HG02798 (cell line): Measurements from ENCODE around the gene NT5DC4.
"Not testable (repeated sequence)": the region's sequence is repeated elsewhere in the genome, so short reads cannot be mapped to it uniquely, and the experiment has no call there.

ENCODE experiments used
- ATAC-seq: cut with Tn5 transposase; IDR thresholded peaks from one replicate; pipeline ENCODE4 v1.9.1; 2021; ENCODE audit warnings: mild to moderate bottlenecking; ENCODE audit not compliant: unreplicated experiment, poor library complexity

The NT5DC4 gene

DNA sequence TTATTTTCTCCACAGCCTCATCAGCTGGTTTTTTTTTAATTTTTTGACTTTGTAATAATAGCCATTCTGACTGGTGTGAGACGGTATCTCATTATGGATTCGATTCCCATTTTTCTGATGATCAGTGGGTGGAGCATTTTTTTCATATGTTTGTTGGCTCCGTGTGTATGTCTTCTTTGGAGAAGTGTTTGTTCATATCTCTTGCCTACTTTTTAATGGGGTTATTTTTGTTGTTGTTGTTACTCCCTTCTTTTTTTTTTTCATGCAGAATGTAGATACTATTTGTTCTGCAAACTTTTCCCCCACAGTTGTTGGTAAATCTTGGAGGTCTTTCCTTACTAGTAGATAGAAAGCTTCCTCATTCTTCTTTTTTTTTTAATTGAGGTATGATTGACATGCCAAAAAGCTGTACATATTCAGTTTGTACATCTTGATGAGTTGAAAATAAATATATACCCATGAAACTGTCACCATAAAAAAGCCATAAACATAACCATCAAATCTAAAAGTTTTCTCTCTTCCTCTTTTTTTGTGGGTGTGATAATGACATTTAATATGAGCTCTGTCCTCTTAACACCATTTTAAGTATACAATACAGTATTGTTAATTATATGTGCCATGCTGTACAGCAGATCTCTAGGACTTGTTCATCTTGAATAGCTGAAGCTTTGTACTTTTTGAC lies 21.8 kb upstream of the NT5DC4 start:
- no peak for ATAC-seq

- no peak for ATAC-seq
Measured at GRCh38 chr2:112699984-112700667, 20.7 kb upstream of the NT5DC4 start.

GRCh38 chr2:112701052-112701451 lies 19.8 kb upstream of the NT5DC4 start:
- ATAC-seq: no peak

- no peak for ATAC-seq
Measured at GRCh38 chr2:112703684-112704083, 17.1 kb upstream of the NT5DC4 start.

- no peak for ATAC-seq
Measured at GRCh38 chr2:112705575-112705974, 15.2 kb upstream of the NT5DC4 start.

DNA sequence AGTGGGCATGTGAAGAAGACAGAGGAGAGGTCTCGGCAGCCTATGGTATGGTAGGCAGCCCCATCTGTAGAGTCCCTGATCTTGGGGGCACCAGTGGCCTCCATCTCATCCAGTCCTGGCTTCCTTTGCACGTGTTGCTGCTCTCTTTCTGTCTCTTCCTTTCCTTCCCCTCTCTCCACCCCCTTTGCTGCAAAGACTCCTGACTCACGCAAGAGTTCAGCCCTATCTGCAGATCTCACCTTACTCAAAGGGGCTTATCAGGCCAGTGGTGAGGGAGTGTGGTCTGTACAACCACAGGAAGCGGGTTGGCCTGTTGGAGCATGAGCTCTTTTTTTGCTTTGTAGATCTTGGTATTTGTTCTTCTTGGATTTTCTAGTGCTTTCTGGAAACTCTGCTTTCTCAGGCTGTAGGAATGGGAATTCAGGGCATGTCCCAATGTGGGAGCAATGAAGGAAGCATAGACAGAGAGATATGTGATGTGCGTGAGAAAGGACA lies 14.6 kb upstream of the NT5DC4 start:
- peak; percentile 41 for ATAC-seq

- ATAC-seq: not testable (repeated sequence)
Measured at GRCh38 chr2:112706947-112707346, 13.9 kb upstream of the NT5DC4 start.

DNA sequence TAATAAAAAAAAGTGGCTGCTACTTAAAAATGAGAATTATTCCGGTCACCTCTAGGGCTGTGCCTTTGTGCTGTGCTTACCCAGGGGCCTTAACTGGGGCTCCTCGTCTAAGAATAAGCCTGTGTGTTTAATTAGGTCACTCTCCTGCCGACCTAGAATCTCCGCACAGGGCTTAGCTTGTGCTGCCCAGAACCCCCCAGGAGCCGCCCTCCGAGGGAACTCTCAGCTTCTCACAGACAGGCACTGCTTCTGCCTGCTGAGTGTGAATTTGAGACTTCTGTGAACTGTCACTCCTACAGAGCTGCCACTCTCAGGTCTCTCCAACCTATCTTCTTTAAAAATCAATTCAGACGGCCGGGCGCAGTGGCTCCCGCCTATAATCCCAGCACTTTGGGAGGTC lies 11.9 kb upstream of the NT5DC4 start:
- ATAC-seq: no peak

- ATAC-seq: no peak
Measured at GRCh38 chr2:112709703-112710102, 11.1 kb upstream of the NT5DC4 start.

GRCh38 chr2:112710956-112711750 lies 9.7 kb upstream of the NT5DC4 start:
- no peak for ATAC-seq

GRCh38 chr2:112712465-112712864 lies 8.4 kb upstream of the NT5DC4 start:
- no peak for ATAC-seq

DNA sequence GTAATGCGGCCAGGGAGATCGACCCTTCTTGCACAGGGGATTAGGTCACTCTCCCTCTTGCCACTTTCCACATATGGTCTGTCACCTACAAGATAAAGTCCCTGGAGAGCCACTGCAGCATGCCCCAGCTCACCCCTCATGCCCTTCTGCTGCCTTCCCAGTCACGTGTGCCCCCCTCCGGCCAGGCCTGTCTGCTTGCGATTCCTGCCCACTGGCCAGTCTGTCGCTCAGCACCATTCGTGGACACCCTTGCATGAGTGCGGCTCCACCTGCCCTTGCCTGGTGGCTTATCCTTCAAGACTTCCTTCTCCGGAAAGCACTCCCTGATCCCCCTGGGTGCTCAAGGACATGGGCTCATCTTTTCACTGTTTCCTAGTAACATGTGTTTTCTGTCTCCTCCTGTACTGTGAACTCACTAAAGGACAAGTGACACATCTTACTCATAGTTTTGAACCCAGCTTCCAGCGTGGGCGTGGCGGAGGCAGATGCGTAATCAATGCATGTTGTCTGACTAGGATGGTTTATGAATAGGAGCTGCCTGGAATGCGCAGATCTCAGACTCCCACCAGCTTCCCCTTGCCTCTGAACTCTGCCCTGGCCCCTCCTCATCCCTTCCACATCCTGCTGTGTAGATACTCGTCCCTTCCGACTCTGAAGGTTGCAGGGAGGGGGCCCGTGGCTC lies 7.8 kb upstream of the NT5DC4 start:
- no peak for ATAC-seq

DNA sequence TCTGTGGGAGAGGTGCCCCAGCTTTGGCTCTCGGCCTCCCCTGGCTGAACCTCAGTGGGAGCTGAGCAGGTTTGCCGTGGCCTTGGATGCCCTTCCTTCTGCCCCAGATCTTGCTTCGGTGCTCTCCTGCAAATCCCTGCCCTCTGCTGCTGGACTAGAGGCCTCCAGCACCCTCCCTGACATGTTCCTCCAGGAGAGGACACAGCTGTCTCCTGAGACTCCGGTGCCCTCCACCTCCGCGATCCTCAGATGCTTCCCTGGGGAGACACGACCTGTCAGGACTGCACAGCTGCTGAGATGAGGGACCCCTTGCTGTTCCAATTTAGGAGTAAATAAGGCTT lies 7.3 kb upstream of the NT5DC4 start:
- ATAC-seq: no peak

- no peak for ATAC-seq
Measured at GRCh38 chr2:112713926-112714325, 6.9 kb upstream of the NT5DC4 start.

GRCh38 chr2:112714331-112714730 lies 6.5 kb upstream of the NT5DC4 start:
- ATAC-seq: no peak

DNA sequence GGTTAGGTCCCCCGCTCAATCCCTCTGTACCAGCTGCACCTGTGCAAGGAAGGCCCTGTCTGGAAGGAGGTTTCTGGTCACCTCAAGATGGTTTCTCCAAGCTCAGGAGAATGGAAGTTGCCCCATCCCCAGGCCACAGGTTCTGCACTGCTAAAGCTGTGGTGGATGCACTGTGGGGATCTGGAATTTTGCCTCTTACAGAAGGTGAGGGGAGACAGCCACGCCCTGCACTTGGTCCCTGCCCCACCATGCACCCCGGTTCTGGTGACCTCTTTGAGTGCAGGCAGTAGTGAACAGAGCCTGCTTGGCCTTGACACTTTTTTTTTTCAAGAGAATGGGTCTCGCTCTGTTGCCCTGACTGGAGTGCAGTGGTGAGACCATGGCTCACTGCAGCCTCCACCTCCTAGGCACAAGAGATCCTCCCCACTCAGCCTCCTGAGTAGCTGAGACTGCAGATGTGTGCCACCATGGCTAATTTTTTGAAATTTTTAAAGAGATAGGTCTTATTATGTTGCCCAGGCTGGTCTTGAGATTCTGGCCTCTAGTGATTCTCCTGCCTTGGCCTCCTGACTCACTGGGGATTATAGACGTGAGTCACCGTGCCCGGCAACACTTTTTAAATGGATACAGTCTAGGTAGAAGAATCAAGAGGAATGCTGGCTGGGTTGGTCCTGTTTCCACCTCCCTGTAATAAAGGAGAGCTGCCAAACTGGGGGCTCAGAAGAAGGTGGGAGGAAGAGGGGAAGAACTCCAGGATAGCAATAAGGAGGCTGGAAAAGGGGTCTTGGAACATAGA lies 5.8 kb upstream of the NT5DC4 start:
- no peak for ATAC-seq

- ATAC-seq: not testable (repeated sequence)
Measured at GRCh38 chr2:112716094-112716493, 4.7 kb upstream of the NT5DC4 start.

GRCh38 chr2:112716826-112717352 lies 3.9 kb upstream of the NT5DC4 start:
- ATAC-seq: not testable (repeated sequence)

DNA sequence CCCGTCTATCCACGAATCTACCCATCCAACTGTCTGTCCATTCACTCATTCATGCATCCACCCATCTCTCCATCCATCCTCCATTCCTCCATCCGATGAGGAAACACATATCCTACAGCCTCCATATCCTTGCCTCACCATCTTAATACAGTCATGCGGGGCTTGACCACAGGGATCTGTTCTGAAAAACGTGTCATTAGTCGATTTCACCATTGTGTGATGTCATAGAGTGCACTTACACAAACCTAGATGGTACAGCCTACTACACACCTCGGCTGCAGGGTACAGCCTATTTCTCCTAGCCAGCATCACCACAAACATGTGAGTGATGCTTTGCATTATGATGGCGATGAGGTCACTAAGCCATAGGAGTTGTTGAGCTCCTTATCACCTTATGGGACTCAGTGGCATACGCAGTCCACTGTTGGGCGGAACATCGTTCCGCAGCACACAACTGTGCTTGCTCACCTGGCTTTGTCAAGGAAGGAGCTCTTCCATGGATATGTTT lies 1.9 kb upstream of the NT5DC4 start:
- no peak for ATAC-seq
